Thymus (tissue), 14 donors: Measurements from ENCODE around the gene GAREM2. TPM values are rescaled to one million over a fixed set of nuclear protein-coding genes. Genes with fewer than 3 reads are reported as not detected.
A peak's percentile ranks its signal among the peaks of the same experiment; 100 is the strongest.

Source experiments
- DNase-seq, 9 donors: peaks; one replicate each; pipeline ENCODE4 v3.0.0-alpha.2; 2013; ENCODE audit warnings: low spot score in 9 of 9, low read depth in 6 of 9, missing footprints in 1 of 9
- H3K27ac ChIP-seq, 2 donors: one replicate each; pipeline ENCODE4 v1.5.1; 2013; ENCODE audit warnings: control low read depth in 1 of 2, low read depth in 1 of 2, low read length in 1 of 2, mild to moderate bottlenecking in 1 of 2, moderate library complexity in 1 of 2
- H3K27me3 ChIP-seq, 2 donors: one replicate each; pipeline ENCODE4 v1.5.1; 2013; ENCODE audit warnings: low read length in 1 of 2; ENCODE audit not compliant: control insufficient read depth in 2 of 2, insufficient read depth in 1 of 2
- H3K36me3 ChIP-seq, 2 donors: one replicate each; pipeline ENCODE4 v1.5.1; 2013; ENCODE audit warnings: low read length in 1 of 2, mild to moderate bottlenecking in 1 of 2, moderate library complexity in 1 of 2; ENCODE audit not compliant: control insufficient read depth in 2 of 2, insufficient read depth in 2 of 2
- H3K4me1 ChIP-seq, 2 donors: one replicate each; pipeline ENCODE4 v1.5.1; 2013; ENCODE audit warnings: low read length in 2 of 2; ENCODE audit not compliant: control insufficient read depth in 2 of 2, insufficient read depth in 2 of 2
- H3K4me3 ChIP-seq, 2 donors: one replicate each; pipeline ENCODE4 v1.5.1; 2013; ENCODE audit warnings: low read length in 2 of 2, control low read depth in 1 of 2, mild to moderate bottlenecking in 1 of 2
- H3K9me3 ChIP-seq, 2 donors: one replicate each; pipeline ENCODE4 v1.5.1; 2013; ENCODE audit warnings: low read length in 1 of 2, mild to moderate bottlenecking in 1 of 2; ENCODE audit not compliant: control insufficient read depth in 2 of 2, insufficient read depth in 1 of 2
- WGBS: extraction: QIAGEN DNeasy Blood & Tissue Kit; methylation state at CpG from one replicate; pipeline ENCODE4 v1.1.7; 2013; 5-methylcytosine and 5-hydroxymethylcytosine counted together
- long read RNA-seq, 10 donors: transcript quantifications; one replicate each; lab custom pipeline, GENCODE V29; 2026
- polyA plus RNA-seq: library from polyadenylated mRNA; stranded (reverse); fragments of 200-250 nt; gene quantifications from one replicate; pipeline ENCODE4 v1.2.3, GENCODE V29; 2013
- total RNA-seq: library from RNA; stranded (reverse); fragments of 120-200 nt; gene quantifications from one replicate; pipeline ENCODE4 v1.2.4, GENCODE V29; 2013
- donor health status: healthy.

Gene GAREM2
- total RNA-seq (0.71 TPM), polyA plus RNA-seq (0.59 TPM)
- long read RNA-seq, donor 1: 0 reads
- long read RNA-seq, donor 2, full-length matches to known transcripts: 1 of 1 reads
- long read RNA-seq, donor 2, partial matches to known transcripts: 0 of 1 reads
- long read RNA-seq, donor 2, other reads (novel, unspliced or antisense): 0 of 1 reads
- long read RNA-seq, donor 3: 0 reads
- long read RNA-seq, donor 4: 0 reads
- long read RNA-seq, donor 5: 0 reads
- long read RNA-seq, donor 6, partial matches to known transcripts: 130 of 163 reads
- long read RNA-seq, donor 6, other reads (novel, unspliced or antisense): 33 of 163 reads
- long read RNA-seq, donor 7: 0 reads
- long read RNA-seq, donor 8: 0 reads
- long read RNA-seq, donor 9: 0 reads
- long read RNA-seq, donor 10: 0 reads

DNA sequence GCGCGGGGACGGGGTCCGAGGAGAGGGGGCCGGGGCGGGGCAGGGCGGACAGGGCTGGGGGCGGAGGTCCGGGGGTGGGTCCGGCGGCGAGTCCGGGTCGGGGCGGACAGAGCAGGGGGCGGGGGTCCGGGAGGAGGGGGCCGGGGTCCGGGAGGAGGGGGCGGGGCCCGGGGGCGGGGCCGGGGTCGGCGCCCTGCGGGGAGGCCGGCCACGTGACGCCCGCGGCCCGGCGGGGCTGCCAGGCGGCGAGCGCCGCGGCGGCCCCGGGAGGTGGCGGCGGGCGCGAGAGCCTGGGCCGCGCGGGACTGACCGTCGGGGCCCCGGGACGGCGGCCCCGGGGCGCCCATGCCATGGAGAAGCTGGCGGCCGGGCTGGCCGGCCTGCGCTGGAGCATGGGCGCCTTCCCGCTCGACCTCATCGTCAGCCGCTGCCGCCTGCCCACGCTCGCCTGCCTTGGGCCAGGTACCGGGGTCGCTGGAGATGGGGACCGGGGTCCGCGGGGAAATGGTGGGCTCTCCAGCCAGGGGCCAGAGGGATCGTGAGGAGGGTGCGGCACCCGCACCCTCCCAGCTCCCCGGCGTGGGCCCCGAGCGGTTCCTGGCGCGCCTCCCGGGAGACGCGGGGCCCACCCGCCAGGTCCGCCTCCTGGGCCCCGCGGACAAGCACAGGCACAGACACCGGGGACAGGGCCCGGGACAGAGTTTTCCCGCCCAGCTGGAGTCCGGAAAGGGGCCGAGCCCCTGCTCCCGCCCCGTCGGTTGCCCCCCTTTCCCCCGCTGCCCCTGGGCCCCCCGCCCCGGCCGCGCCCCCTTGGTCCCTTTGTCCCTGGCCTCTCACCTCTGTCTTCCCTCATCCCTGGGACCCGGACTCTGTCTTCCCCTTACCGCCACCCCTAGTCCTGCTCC is at the start of gene GAREM2:
GAREM2 (plus strand) TSS at position 218 of the 905 bp plus-strand sequence; CDS start at position 351, 133 bp downstream.
- Histone ChIP-seq H3K4me3 (peak within 1 kb of the TSS in 1 of 2 donors; percentile 50), H3K27ac (no peak within 1 kb of the TSS), H3K4me1 (peaks cover 0 to 4% of the 10 kb centered on the region in 2 donors), H3K9me3 (peaks cover 0 to 6% of the 10 kb centered on the region in 2 donors), H3K27me3 (peaks cover 48 to 90% of the 10 kb centered on the region in 2 donors), H3K36me3 (no peaks in the 10 kb centered on the region)
- 2% methylated on average over 101 of the region's 102 CpGs for WGBS
- DNase-seq: no peak

DNA sequence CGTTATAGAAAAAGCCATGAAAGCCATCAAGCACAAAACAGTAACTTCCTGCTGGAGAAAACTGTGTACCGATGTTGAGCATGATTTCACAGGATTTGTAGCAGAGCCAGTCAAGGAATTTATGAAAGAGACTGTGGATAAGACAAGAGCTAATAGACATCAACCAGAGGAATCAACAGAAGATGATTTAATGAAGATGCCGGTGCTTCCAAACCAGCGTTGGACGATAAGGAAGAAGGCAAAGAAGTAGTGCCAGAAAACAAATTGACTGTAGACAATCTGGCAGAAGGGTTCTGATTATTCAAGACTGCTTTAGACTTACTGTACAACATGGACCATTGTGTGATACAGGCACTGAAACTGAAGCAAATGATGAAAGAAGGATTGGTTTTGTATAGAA is 49.5 kb upstream of the GAREM2 start:
- no peaks in the 10 kb centered on the region for H3K9me3 ChIP-seq
- 97% methylated on average over 5 of the region's 5 CpGs for WGBS
- no peak overlapping the region for H3K27ac ChIP-seq
- DNase-seq: no peak
- no peaks in the 10 kb centered on the region for H3K27me3 ChIP-seq
- H3K36me3 ChIP-seq: peaks cover 3 to 13% of the 10 kb centered on the region in 2 donors
- no peaks in the 10 kb centered on the region for H3K4me1 ChIP-seq
- H3K4me3 ChIP-seq: no peak overlapping the region

- Histone ChIP-seq H3K27me3 (no peaks in the 10 kb centered on the region), H3K36me3 (peaks cover 3 to 13% of the 10 kb centered on the region in 2 donors), H3K4me1 (peaks cover 0 to 4% of the 10 kb centered on the region in 2 donors), H3K27ac (no peak overlapping the region), H3K4me3 (no peak overlapping the region), H3K9me3 (no peaks in the 10 kb centered on the region)
- DNase-seq: no peak
- 100% methylated on average over 4 of the region's 4 CpGs for WGBS
Observed at GRCh38 chr2:26126074-26126473, 46.8 kb upstream of the GAREM2 start.

GRCh38 chr2:26128176-26128575 is 44.7 kb upstream of the GAREM2 start:
- H3K36me3 ChIP-seq: peaks cover 3 to 9% of the 10 kb centered on the region in 2 donors
- peaks cover 0 to 4% of the 10 kb centered on the region in 2 donors for H3K4me1 ChIP-seq
- no peak overlapping the region for H3K27ac ChIP-seq
- H3K9me3 ChIP-seq: no peaks in the 10 kb centered on the region
- WGBS: 97% methylated on average over 8 of the region's 8 CpGs
- DNase-seq: no peak
- H3K4me3 ChIP-seq: no peak overlapping the region
- no peaks in the 10 kb centered on the region for H3K27me3 ChIP-seq

GRCh38 chr2:26130763-26131162 is 42.1 kb upstream of the GAREM2 start:
- H3K27ac ChIP-seq: no peak overlapping the region
- no peak overlapping the region for H3K4me3 ChIP-seq
- 51% methylated on average over 3 of the region's 3 CpGs for WGBS
- peaks cover 0 to 4% of the 10 kb centered on the region in 2 donors for H3K4me1 ChIP-seq
- peaks cover 7 to 26% of the 10 kb centered on the region in 2 donors for H3K36me3 ChIP-seq
- peak in 1 of 9 donors; percentile 15 for DNase-seq
- no peaks in the 10 kb centered on the region for H3K27me3 ChIP-seq
- no peaks in the 10 kb centered on the region for H3K9me3 ChIP-seq

DNA sequence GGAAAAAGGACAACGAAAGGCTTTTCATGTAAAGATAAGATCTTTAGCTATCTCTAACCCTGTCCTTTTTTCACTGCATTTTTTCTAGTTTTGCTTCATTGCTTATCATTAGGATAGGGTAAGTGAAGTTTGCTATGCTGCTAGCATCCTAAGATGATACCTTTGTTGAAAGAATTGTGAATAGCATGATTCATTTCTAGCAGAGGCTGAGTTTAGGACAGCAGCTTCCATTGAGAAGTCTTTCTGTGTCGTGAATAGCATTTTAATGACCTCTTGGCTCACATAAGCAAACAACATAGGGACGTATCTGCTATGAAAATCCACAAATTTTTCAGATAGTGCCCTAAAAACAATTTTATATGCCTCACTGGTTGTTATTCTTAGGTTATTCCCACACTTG is 36.4 kb upstream of the GAREM2 start:
- no peaks in the 10 kb centered on the region for H3K4me1 ChIP-seq
- DNase-seq: no peak
- H3K9me3 ChIP-seq: no peaks in the 10 kb centered on the region
- no peaks in the 10 kb centered on the region for H3K27me3 ChIP-seq
- no peak overlapping the region for H3K4me3 ChIP-seq
- H3K27ac ChIP-seq: no peak overlapping the region
- WGBS: 97% methylated on average over 3 of the region's 3 CpGs
- peaks cover 6 to 19% of the 10 kb centered on the region in 2 donors for H3K36me3 ChIP-seq

- H3K4me3 ChIP-seq: no peak overlapping the region
- H3K27me3 ChIP-seq: no peaks in the 10 kb centered on the region
- no peaks in the 10 kb centered on the region for H3K4me1 ChIP-seq
- no peak overlapping the region for H3K27ac ChIP-seq
- 90% methylated on average over 12 of the region's 12 CpGs for WGBS
- DNase-seq: no peak
- no peaks in the 10 kb centered on the region for H3K9me3 ChIP-seq
- peaks cover 6 to 11% of the 10 kb centered on the region in 2 donors for H3K36me3 ChIP-seq
Observed at GRCh38 chr2:26139269-26140183, 33.4 kb upstream of the GAREM2 start.

DNA sequence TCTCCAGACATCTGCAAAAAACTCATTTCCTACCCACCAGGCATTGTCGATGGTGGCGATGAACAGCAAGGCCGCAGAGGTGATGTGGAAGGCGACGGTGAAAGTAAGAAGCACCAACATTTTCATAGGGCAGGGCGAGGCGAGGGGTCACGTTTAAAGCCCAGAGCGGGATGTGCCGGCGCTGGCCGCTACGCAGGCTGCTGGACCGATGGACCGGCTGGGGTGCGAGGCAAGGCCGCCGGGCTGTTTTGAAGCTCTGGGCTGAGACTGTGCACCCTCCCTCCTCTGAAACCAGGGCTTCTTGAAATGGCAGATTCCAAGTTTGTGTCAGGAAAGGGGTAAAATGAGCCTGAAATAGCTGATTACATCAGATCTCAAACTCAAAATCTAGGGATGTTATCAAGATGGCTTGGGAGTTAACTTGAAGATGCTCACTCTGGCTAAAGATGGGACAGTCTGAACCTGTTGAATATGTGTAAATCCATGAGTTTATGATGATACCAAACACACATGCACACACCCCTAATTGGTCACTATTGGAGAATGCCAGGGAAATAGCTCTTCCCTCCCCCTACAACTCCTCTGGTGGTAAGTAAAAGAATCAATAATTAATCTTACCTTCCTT is 31.6 kb upstream of the GAREM2 start:
- DNase-seq: no peak
- Histone ChIP-seq H3K27ac (no peak overlapping the region), H3K27me3 (no peaks in the 10 kb centered on the region), H3K9me3 (no peaks in the 10 kb centered on the region), H3K36me3 (no peaks in the 10 kb centered on the region), H3K4me1 (no peaks in the 10 kb centered on the region), H3K4me3 (no peak overlapping the region)
- 93% methylated on average over 18 of the region's 18 CpGs for WGBS
